Stromal cell of bone marrow (primary cell): ENCODE measurements around the gene ZSCAN1.

Experiments used
- DNase-seq: peaks from one replicate; pipeline ENCODE4 v3.0.0-alpha.2; 2012; ENCODE audit warnings: low read depth

Gene ZSCAN1

DNA sequence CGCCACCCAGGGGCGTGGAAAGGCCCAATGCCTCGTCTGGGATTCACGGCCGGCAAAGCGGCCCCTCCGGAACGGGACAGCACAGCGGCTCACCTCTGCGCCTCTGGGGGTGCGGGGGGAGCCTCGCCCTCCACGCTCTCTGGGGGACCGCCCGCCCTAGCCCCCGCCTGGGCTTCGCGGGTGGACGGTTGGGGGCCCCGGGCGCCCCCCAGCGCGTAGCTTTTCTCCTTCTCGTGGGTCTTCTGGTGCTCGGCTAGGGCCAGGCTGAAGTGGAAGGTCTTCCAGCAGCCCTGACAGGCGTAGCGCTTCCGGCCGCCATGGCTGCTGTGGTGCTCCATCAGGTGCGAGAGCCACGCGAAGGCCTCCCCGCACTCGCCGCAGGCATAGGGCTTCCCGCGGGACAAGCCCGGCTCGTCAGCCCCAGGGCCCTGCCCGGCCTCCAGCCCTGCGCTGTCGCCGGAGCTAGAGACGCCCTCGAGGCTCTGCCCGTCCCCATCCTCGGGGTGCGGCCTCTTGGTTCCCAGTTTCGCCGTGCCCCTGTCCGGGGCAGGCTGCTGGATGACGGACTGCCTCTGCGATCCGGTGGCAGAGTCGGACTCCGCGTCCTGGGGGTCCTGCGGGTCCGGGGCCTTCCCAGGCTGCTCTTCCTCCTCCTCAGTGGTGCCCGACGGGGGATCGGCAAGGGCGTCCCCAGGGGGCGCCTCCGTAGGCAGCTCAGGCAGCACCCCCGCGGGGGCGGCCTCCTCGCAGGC is 50.9 kb downstream of the ZSCAN1 start:
- no peak for DNase-seq

DNA sequence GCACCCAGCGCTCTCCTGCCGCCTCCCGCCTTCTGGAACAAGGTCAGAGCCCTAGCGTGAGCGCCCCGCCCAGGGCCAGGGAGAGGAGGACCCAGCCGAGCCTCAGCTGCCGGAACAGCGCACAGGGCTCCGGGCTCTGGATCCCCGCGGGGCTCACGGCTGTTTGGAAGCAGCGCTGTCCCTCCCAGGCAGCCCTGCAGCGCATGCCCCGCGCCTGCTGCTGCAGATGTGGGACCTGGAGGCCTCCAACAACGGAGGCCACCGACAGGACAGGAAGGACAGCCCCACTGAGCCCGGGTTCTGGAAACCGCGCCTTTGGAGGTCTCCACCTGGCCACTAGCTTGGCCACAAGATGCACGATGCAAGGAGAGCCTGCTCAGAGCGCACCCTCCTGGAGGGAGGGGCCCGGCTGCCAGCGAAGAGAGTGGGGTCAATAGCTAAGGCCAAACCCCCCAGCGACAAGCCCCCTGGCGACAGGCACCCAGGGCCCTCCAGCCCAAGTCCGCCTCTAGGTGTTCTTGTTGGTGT is 51.6 kb downstream of the ZSCAN1 start:
- DNase-seq, result no peak

DNA sequence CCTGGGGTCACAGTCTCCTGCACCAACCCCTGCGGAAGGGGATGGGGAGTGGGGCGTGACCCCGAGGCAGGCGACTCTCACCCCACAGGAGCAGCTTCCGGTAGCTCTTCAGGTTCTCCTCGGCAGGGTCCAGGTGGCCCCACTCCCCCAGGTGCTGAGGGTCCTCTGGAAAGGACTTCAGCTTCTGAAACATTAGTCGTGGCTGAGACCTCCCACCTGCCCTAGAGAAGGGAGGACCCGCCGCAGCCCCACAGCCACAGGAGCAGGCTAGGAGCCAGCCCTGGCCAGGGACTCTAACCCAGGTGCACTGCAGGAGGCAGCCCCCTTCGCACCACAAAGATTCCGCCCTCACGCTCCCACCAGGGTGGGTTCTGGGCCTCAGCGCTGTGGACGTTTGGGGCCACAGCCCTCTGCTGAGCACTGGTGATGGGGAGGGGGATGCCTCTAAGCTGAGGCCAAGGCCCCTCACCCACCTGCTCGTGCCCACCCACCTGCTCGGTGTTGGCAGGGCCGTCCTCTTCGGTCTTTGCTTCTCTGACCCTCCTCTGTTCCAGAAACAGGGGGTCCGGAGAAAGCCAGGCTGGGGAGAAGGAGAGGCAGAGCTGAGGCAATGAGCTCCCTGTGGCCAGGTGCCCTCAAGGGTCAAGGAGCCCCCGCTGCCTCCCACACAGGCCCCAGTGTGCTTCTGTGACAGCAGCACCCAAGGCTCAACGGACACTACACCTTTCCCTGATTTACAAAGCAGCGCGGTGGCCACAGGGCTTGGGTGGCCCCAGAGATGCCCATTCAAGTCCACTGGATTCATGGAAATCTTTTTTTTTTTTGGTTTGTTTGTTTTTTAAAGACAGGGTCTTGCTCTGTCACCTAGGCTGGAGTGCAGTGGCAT is 53.2 kb downstream of the ZSCAN1 start:
- no peak for DNase-seq

DNA sequence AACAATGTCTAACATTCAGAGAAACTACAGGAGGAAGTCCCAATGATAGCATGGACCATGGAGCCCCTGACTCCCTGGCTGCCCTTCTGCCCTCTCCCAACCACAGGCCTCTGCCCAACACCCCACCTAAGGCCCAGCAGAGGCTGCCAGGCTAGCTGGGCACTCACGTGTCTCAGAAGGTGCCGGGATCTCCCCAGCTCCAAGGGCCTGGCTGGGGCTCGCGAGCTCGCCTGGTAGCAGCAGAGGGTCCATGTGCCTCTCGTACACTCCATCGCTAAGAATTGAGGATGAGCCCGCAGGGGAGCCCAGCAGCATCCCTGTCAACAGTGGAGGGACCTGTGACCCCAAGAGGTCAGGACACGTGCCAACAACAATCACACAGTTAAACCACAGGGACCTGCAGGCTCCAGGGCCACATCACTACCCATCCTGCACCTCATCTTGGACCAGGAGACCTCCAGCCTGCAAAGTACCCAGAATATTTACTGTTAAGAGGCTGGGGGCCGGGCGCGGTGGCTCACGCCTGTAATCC is 54.8 kb downstream of the ZSCAN1 start:
- DNase-seq, result no peak

DNA sequence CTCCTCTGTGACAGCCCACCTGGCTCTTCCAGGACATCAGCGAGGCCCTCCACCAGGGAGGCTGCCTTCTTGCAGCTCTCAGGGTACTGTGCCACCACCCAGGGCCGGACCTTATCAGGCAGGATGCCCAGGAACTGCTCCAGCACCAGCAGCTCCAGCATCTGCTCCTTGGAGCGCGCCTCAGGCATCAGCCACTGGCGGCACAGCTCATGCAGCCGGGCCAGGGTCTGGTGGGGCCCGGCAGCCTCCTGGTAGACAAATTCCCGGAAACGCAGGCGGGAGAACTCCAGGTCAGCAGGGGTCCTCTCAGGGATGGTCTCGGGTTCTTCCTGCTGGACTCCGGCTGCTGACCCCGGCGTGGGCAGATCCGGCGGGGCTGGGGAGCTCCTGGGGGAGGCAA is 56.0 kb downstream of the ZSCAN1 start:
- no peak for DNase-seq

DNA sequence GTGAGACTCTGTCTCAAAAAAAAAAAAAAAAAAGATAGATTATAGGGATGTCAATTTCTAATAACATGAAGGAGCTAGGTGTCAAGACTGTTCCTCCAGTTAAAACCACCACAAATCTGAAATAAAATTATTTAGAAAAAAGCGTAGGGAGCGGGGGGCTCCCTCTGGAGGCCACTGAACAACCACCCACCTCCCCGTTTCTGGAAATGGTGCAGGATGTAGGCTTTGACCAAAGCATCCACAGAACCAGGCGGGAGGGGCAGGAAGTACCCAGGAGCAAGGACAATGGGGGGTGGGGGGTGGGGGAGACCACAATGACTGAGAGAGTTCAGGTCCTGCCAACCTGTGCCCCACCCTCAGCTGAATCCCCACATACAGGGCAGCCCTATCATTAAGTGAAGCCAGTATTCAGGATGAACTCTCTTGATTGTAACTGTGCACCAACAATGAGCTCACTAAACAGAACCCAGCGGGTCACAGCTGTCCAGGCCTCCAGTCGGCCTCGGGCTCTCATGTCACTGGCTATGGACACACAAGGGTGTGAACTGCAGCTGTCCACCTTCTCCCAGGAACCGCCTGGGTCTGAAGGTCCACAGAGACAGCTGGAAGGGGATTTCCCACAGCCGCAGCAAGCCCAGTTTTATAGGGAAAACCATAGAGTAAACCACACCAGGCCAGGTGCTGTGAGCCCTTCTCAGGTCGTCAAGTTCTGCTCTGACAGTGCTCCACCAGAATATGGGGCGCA is 57.6 kb downstream of the ZSCAN1 start:
- DNase-seq, result no peak

DNA sequence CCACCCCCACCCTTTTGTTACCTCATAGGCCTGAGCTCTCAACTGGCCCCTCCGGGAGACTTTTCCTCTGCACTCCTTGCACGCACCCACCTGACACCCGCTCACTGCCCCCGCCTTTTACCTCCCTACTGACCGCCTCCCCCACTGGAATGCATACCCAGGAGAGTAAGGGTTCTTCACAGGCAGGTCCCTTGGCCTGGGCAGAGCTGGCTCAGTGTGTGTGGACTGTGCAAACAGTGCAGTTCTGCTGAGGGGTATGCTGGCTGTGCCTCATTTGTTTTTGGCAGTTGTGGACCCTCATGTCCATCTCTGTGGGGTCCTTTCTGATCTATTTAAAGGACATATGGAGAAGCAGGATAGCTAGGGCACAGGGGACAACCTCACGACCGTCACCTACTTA is 59.2 kb downstream of the ZSCAN1 start:
- DNase-seq, result no peak

DNA sequence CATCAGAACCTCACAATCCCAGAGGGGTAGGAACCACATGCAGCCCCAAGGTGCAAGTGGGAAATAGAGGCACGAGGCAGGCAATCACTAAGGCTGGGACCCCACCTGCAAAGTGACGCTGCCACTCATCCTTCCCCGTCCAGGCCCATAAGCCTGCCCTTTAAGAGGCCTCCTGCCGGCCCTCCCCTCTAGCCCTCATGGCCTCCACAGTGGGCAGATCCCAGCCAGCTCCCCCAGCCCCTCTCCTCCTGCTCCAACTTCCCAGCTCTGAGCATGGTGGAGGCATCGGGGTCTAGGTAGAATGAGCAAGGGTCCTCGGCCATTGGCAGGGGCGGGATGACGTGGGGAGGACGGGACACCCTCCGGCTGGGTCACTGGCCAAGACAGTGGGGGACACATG is 61.5 kb downstream of the ZSCAN1 start:
- DNase-seq, result no peak

DNA sequence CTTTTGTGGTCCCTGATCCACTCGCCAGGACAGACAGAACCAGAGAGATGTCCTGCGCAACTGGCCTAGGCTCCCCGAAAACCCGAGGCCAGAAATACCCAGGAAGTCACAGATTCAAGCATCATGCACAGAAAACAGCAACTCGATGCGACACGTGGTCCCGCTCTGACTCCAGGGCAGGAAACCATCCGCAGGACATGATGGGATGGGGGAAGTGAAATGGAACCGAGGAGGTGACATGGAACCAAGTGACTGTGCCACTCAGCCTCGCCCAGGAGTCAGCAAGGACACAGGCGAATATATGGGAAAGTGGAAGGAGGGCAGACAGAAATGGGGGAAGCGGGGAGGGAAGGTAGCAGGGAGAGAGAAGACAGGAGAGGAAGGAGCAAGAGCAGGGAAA is 63.1 kb downstream of the ZSCAN1 start:
- DNase-seq, result no peak

DNA sequence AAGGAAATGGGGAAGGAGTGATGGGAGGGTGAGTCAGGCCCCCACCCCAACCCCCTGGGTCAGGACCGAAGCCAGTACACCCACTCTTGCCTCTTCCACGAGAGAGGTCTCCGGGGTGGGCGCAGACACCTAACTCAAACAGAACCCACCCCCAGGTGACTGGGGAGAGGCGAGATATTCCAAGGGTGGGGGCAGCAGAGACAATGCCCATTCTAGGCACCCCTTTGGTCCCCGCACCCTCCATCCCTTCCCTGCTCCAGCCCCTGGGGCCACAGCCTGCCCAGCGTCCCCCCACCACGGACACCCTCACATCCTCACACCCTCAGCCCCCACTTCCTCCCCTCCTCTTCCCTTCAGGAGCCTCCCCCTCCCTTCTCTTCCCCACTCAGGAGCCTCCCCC is 63.5 kb downstream of the ZSCAN1 start:
- DNase-seq, result no peak

DNA sequence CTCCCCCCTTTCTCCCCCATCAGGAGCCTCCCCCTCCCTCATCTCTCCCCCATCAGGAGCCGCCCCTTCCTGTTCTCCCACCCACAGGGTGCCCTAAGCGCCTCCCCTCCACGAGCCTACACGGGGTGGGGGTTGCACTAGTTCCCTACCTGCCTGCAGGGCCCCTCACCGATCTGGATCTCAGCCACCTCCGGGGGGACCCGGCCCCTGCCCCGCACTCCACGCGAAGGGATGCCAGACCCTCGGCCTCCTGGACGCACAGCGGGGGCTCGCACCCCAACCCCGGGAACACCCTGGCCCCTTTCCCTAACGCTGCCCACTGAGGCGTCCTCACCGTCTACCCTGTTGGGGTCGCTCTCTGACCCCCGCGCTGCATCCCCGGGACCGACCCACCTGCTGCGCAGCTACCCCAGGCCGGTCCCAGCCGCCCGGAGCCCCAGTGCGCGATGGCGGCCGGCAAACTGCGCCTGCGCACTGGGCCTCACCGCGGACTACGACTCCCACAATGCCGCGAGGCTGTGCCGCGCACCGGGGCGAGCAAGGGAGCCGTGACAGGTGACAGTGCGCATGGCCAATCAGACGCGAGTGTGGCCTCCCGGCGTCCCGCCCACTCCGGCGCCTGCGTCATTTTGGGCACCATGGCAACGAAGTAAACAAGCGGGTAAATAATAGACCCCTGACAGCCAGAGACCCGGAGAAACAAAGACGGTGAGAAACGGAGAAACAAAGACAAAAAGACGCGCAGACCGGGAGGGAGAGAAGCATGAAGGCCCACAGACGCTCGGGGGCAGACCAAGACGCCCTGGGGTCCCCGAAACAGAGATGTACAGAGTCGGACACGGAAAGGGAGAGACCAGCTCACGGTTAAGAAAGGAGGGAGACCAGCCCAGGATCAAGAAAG is 64.2 kb downstream of the ZSCAN1 start, which contains the start of gene ZSCAN18:
TSS of gene ZSCAN18 (minus strand) at position 451 of the 901 bp plus-strand sequence. CDS start 7,964 bp downstream, outside the sequence.
- peak; percentile 93 for DNase-seq

DNA sequence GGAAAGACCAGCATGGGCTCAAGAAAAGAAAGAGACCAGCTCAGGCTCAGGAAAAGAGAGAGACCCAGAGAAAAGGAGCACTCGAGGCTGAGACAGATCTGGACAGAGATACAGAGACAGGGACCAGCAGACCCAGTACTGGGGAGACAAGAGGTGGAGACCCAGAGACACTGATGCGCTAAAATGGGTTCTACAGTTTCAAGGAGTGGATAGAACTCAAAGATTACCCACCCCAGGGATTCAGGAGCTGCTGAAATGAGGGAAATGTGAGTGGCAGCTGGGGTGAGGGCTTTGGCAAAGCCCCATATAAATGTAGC is 64.8 kb downstream of the ZSCAN1 start:
- no peak for DNase-seq
